RCC 7860 (cell line): ENCODE data around the gene DYSF.
A peak's percentile ranks its signal among the peaks of the same experiment; 100 is the strongest.

Source experiments
- DNase-seq: peaks from one replicate; pipeline ENCODE4 v3.0.0-alpha.2; 2015; ENCODE audit warnings: low spot score
- FAIRE-seq: peaks from 2 replicates; lab custom pipeline; 2012; peaks lifted over from hg19 to GRCh38; lab: Jason Lieb, UNC

Gene DYSF

GRCh38 chr2:71609958-71610357, 156.6 kb downstream of the DYSF start:
- peak; percentile 48 for DNase-seq
- peak; percentile 42 for FAIRE-seq

GRCh38 chr2:71610671-71611070, 157.3 kb downstream of the DYSF start:
- DNase-seq (no peak), FAIRE-seq (no peak)

GRCh38 chr2:71611247-71611646, 157.9 kb downstream of the DYSF start:
- DNase-seq (no peak), FAIRE-seq (no peak)

- FAIRE-seq (no peak), DNase-seq (no peak)
These were observed 158.6 kb downstream of the DYSF start for GRCh38 chr2:71611781-71612527.

GRCh38 chr2:71612581-71613402, 159.4 kb downstream of the DYSF start:
- no peak for DNase-seq
- FAIRE-seq, result no peak

- FAIRE-seq (no peak), DNase-seq (no peak)
These were observed 160.1 kb downstream of the DYSF start for GRCh38 chr2:71613403-71613952.

- FAIRE-seq (no peak), DNase-seq (no peak)
These were observed 160.9 kb downstream of the DYSF start for GRCh38 chr2:71613953-71614925.

GRCh38 chr2:71614976-71615766, 161.8 kb downstream of the DYSF start:
- DNase-seq, result no peak
- no peak for FAIRE-seq

- no peak for FAIRE-seq
- DNase-seq, result no peak
These were observed 162.7 kb downstream of the DYSF start for GRCh38 chr2:71615767-71616730.

GRCh38 chr2:71617266-71617665, 163.9 kb downstream of the DYSF start:
- DNase-seq, result no peak
- FAIRE-seq, result no peak

GRCh38 chr2:71618327-71619113, 165.2 kb downstream of the DYSF start:
- no peak for DNase-seq
- no peak for FAIRE-seq

- FAIRE-seq, result no peak
- DNase-seq, result no peak
These were observed 165.9 kb downstream of the DYSF start for GRCh38 chr2:71619230-71619741.

GRCh38 chr2:71620116-71620515, 166.8 kb downstream of the DYSF start:
- DNase-seq, result no peak
- FAIRE-seq, result no peak

- DNase-seq, result no peak
- FAIRE-seq, result no peak
These were observed 167.5 kb downstream of the DYSF start for GRCh38 chr2:71620851-71621251.

GRCh38 chr2:71629273-71629672, 175.9 kb downstream of the DYSF start:
- FAIRE-seq (no peak), DNase-seq (no peak)

GRCh38 chr2:71629771-71630453, 176.6 kb downstream of the DYSF start:
- FAIRE-seq (no peak), DNase-seq (no peak)
